Measurements from ENCODE around the gene RRP15. TPM values are rescaled to one million over a fixed set of nuclear protein-coding genes. Genes with fewer than 3 reads are reported as not detected.

RRP15 gene
- total RNA-seq, 1 donor from 2014 or later, result 22.8 TPM

GRCh38 chr1:218374401-218375353 lies 89.6 kb downstream of the RRP15 start:
- peak; percentile 36 for ATAC-seq
- intact Hi-C loops (cut with DNase I), result no loop called here
- no peak for DNase-seq (ENCODE audit: low spot score)

- DNase-seq (ENCODE audit: low spot score) (no peak), ATAC-seq (no peak)
- intact Hi-C loops (cut with DNase I), result no loop called here
These were observed 91.6 kb downstream of the RRP15 start for GRCh38 chr1:218376722-218377121.

GRCh38 chr1:218377143-218377660 lies 92.1 kb downstream of the RRP15 start:
- no peak for ATAC-seq
- DNase-seq (ENCODE audit: low spot score), result no peak
- intact Hi-C loops (cut with DNase I), result no loop called here

GRCh38 chr1:218380125-218380977 lies 95.3 kb downstream of the RRP15 start:
- ATAC-seq (no peak), DNase-seq (ENCODE audit: low spot score) (no peak)
- intact Hi-C loops (cut with DNase I), result no loop called here

DNA sequence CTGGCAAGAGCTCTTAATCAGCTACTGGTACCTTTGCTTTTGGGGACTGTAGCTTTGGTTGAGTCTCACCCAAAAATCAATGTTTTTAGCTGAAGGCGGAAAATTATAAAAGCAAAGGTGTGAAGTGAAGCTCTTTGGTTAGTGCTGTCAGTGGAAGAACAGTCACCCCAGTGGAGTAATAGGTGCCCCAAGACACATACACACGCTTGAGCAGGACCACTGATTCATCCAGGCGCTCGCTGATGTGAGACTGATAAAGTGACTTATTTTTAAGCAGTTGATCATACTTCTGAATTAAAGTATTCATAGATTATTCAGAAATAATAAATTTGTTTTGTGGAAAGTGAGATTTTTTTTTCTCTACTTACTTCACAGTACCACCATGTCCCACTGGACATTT lies 97.2 kb downstream of the RRP15 start:
- ATAC-seq (no peak), DNase-seq (ENCODE audit: low spot score) (no peak)
- intact Hi-C loops (cut with DNase I), result no loop called here

DNA sequence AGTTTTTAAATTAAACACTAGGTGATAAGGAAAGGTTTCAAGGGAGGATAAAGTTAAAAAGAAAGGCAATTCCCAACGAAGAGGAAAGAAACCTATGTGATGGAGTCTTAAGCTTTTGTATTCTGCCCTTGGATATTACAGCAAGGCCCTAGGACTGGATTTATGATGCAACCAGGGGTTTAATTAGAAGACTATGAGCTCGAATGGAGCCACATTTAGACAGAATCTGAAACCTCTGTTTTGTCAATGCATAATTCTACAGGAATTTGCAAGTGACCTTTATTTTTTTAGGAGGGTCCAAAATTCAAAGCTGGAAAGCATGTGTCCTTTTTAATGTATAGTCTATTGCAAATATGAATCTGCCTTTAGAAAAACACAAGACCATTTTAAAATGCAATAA lies 98.0 kb downstream of the RRP15 start:
- no peak for ATAC-seq
- intact Hi-C loops (cut with DNase I), result no loop called here
- DNase-seq (ENCODE audit: low spot score), result no peak

- DNase-seq (ENCODE audit: low spot score) (no peak), ATAC-seq (no peak)
- intact Hi-C loops (cut with DNase I), result no loop called here
These were observed 98.6 kb downstream of the RRP15 start for GRCh38 chr1:218383681-218384080.

DNA sequence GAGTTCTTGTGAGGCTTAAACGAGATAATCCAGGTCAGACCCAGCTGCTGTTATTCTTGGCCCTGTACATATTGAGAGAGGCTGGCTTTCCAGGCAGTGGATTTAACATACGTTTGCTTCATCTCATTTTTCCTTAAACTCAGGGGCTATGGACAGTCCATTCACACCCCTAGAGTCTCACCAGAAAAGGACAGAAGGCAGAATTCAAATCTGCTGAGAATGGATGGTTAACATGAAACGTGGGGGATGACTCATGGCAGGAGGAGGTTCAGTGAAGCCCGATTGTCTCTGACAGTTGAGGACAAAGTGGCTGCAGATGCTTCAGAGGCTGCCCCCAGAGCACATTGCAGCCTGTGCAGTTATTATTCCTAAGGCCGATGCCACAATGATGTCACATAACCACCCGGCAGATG lies 99.5 kb downstream of the RRP15 start:
- ATAC-seq (no peak), DNase-seq (ENCODE audit: low spot score) (no peak)
- intact Hi-C loops (cut with DNase I), result no loop called here

Other genes with a start within 250 kb of the RRP15 start
- 46.8 TPM for gene TGFB2, start 60.0 kb downstream of the RRP15 start, total RNA-seq